Measurements from ENCODE around the gene KRTAP19-5.

KRTAP19-5 gene

DNA sequence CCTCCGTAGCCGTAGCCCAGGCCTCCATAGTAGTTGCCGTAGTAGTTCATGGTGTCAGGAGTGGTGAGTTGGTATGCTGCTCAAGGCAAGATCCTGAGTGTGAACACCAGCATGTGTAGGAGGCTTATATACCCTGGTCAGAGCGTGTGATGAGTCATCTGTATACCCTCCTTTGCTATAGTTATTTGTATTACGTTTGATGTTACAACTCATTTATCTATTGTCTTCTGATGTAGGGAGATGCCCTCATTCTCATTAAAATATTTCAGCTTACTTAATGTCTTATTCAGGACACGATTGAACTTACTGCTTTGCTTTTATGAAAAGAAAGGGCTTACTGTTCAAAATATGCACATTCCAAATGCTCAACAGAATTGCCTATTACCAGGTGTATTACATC lies at the start of gene KRTAP19-5:
Gene KRTAP19-5, minus strand, starts transcription at position 101 of the 400 bp plus-strand sequence. Its CDS starts 51 bp downstream, at position 50.
- DNase-seq = no peak

DNA sequence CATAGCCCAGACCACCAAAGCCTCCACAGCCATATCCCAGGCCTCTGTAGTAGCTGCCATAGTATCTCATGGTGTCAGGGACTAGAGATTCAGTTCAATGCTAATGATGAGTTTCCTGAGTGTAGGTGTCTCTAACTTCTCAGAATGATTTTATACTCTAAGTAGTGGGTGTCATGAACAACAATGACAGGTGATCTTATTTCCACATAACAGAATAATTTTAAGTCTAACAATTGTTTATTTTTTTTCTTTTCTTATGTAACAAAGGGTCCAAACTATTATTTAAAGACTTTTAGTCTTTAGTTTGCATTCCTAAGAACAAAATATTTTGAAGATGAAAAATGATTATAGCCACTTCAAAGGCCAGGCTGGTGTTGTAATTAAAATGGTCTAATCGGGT lies 39.8 kb upstream of the KRTAP19-5 start, which contains the start of gene KRTAP19-6:
Gene KRTAP19-6, minus strand, starts transcription at position 101 of the 400 bp plus-strand sequence. Its CDS starts 31 bp downstream, at position 70.
- DNase-seq = no peak

- DNase-seq = no peak
These were observed 16.9 kb upstream of the KRTAP19-5 start for GRCh38 chr21:30518876-30519275.

- no peak for DNase-seq
These were observed 13.7 kb upstream of the KRTAP19-5 start for GRCh38 chr21:30515681-30516080.

DNA sequence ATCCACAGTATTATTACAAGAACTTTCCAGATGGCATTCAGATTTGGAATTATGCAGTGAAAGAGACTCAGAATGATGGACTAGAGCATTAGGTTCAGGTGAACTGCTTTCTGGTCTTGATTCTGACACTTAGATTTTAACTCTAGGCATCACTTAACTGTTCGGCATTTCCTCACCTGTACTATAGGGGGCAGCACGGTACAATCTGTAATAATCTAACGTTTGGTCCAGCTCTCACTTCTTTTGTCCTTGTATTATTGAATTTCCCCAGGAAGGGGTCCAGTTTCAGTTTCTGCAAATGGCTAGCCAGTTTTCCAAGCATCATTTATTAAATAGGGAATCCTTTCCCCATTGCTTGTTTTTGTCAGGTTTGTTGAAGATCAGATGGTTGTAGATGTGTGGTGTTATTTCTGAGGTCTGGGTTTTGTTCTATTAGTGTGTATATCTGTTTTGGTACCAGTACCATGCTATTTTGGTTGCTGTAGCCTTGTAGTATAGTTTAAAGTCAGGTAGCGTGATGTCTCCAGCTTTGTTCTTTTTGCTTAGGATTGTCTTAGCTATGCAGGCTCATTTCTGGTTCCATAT lies 3.8 kb upstream of the KRTAP19-5 start:
- DNase-seq = peak in 1 of 2 donors; percentile 2

DNA sequence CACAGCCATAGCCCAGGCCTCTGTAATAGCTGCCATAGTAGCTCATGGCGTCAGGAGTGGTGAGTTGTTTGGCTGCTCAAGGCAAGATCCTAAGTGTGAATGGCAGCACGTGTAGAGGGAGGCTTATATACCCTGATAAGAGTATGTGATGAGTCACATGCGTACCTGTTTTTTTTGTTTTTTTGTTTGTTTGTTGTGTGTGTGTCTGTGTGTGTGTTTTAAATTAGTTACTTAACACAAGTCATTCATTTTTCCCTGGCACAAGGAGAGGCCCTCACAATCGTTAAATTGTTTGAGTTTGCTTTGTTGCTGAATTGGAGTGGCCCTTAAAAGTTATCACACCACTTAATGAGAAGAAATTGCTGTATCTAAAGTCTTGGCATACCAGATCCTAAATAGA lies 4.9 kb downstream of the KRTAP19-5 start, which contains the start of gene KRTAP19-4:
Gene KRTAP19-4, minus strand, starts transcription at position 101 of the 400 bp plus-strand sequence. Its CDS starts 55 bp downstream, at position 46.
- DNase-seq = no peak

DNA sequence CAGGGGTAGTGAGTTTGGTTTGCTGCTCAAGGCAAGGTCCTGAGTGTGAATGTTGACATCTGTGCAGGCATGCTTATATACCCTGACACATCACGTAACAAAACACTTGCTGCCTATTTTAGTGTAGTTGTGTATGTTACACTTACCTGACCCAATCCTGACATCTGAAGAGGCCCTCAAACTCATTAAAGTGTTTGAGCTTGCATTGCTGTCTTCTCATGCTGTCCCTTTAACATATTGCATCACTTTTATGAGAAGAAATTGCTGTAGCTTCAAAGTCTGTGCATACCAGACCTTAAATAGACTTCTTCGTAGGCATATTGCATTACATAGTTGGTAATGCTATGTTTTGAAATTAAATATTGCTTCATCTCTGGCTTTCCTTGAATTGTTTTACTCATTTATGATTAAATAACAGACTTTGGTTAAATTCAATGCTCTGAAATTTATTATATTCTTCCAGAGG lies 9.9 kb downstream of the KRTAP19-5 start, which contains the start of gene KRTAP19-3:
Gene KRTAP19-3, minus strand, starts transcription at position 51 of the 466 bp plus-strand sequence. CDS start 56 bp downstream, outside the sequence.
- DNase-seq = no peak

- no peak for DNase-seq
These were observed 14.6 kb downstream of the KRTAP19-5 start, which contains the start of gene KRTAP19-2 for GRCh38 chr21:30487336-30487735. Gene KRTAP19-2 (minus strand): TSS chr21:30487436. CDS start chr21:30487348, 88 bp downstream.

GRCh38 chr21:30486180-30486579 lies 15.8 kb downstream of the KRTAP19-5 start:
- no peak for DNase-seq

DNA sequence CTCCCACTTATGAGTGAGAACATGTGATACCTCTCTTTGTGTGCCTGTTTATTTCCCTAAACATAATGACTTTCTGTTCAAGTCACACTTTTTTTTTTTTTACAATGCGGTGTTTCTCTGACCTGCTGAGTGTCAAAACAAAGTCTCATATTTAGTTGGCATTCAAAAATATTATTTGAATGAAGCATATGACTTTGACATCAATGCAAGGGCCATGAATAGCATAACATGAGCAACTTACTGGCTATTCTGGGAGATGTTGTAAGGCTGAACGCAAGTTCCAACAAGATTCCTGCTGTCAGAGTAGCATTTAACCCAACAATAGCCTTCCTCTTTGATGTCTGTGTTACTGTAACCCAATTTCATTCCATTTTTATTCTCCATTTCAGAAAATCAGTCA lies 19.8 kb downstream of the KRTAP19-5 start:
- no peak for DNase-seq

- no peak for DNase-seq
These were observed 21.8 kb downstream of the KRTAP19-5 start, which contains the start of gene KRTAP19-1 for GRCh38 chr21:30480145-30480544. Gene KRTAP19-1 (minus strand): TSS chr21:30480367. CDS start chr21:30480317, 50 bp downstream.

DNA sequence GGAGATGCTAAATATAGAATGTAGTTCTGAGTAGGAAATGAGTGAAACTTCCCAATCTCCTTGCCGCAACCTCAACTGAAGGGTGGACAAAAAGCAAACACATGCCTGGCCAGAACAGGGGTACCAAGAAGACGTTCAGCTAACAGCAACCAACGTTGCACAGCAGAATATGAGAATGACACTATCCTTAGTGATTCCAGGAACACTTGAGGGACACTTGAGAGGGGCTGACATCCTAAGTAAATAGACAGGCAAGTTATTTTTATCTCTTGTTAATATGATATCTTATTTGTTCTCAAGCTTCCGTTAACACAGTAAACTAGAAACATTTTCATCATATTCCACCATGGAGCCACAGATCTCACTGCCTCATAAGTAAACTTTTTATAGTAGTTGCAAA lies 22.7 kb downstream of the KRTAP19-5 start:
- no peak for DNase-seq

- DNase-seq = no peak
These were observed 23.9 kb downstream of the KRTAP19-5 start for GRCh38 chr21:30478004-30478403.

DNA sequence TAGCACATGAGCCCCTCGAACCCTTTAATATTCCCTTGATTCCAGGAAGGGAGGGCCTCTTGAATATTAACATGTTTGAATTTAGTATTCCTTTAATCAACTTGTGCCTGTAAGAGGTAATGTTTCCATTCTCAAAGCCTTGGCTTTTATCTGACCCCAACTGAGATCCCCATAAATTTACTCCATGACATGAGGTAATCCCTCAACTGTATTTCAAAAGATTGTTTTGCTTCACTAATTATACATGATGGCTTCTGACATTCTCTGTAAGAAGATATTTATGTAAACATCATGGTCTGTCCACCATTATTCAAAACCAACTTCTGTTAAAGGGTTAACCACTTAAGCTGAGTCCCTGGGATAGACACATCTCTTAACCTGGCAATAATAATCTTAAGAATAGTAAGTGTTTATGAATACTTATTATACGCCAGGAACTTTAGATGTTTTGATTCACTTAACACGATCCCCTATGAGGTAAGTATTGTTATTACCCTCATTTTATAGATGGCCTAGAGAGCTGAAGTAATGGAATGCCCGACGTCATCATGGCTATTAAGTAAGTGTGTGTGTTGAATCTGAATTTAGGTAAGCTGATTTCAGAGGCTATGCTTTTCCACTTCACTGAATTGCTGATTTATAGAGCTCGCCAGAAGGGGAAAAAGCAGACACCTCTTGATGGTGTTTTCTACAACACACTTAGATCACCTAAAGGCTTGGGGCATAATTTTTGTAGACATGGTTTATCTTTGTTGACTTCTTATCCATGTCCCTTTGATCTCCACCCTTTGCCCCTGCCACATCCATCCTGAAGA lies 32.8 kb downstream of the KRTAP19-5 start:
- DNase-seq = no peak

- DNase-seq = no peak
These were observed 38.2 kb downstream of the KRTAP19-5 start for GRCh38 chr21:30463713-30464112.

Measured in CD4-positive, alpha-beta T cell treated with Interleukin-1 beta for 1 hour (primary cell).